ENCODE results near the gene MAP3K9. TPM values are rescaled to one million over a fixed set of nuclear protein-coding genes. Genes with fewer than 3 reads are reported as not detected.

Gene MAP3K9
- total and polyA plus RNA-seq, 2 experiments from 2014 or later: 4.4 to 9.2 TPM

DNA sequence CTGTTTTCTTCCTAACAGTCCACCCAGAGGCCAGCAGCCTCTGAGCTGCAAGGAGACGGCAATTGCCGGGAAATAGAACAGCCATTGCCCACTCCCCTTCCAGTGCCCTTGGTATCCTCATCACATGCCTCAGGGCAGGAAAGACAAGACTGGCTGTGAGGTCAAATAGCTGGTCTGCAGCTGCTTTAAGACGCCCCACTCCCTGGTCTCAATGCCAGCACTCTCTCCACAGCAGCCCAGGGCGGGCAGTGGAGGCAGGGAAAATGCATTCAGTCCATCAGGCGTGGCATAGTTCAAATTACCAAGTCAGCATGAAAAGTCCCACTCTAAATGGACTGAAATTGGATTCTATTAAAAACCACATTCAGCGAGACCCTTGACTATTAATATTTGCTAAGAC, 132.0 kb downstream of the MAP3K9 start:
- no peak overlapping the region for H3K27ac ChIP-seq
- no peaks in the 10 kb centered on the region for H3K9me3 ChIP-seq (ENCODE audit: low read depth)
- DNase-seq (ENCODE audit: low spot score): no peak
- H4K20me1 ChIP-seq (ENCODE audit: insufficient read depth, poor library complexity, severe bottlenecking): no peaks in the 10 kb centered on the region
- H3K9me2 ChIP-seq (replicated peaks; ENCODE audit: insufficient read depth): no peaks in the 10 kb centered on the region
- H3K79me2 ChIP-seq: no peaks in the 10 kb centered on the region
- H3K4me3 ChIP-seq: no peak overlapping the region
- no peaks in the 10 kb centered on the region for H3K36me3 ChIP-seq (replicated peaks; ENCODE audit: insufficient read depth, low read depth)
- TF ChIP-seq CTCF (IDR thresholded peaks at IDR 0.05; ENCODE audit: poor library complexity): no peak
- no peak for TF ChIP-seq EZH2phosphoT487 (IDR thresholded peaks at IDR 0.05; ENCODE audit: low read depth, severe bottlenecking, unreplicated experiment)
- TF ChIP-seq EZH2 (IDR thresholded peaks at IDR 0.05; ENCODE audit: borderline replicate concordance): no peak
- no peaks in the 10 kb centered on the region for H3K4me1 ChIP-seq (ENCODE audit: insufficient read depth)
- 93% methylated on average over 6 of the region's 6 CpGs for WGBS (ENCODE audit: low lambda C conversion rate, missing lambda C conversion rate)
- no peaks in the 10 kb centered on the region for H3K27me3 ChIP-seq
- H3K4me2 ChIP-seq: no peak overlapping the region
- no peak overlapping the region for H2AFZ ChIP-seq

Other genes with a start within 250 kb of the MAP3K9 start
- 44.3 and 61.7 TPM in 2 replicates for gene MED6, start 208.9 kb downstream of the MAP3K9 start, total RNA-seq
- gene MED6, start 208.9 kb downstream of the MAP3K9 start, polyA plus RNA-seq: 41.1 and 41.7 TPM in 2 replicates
- 2.9 and 3.6 TPM in 2 replicates for gene TTC9, start 167.6 kb downstream of the MAP3K9 start, total RNA-seq
- gene TTC9, start 167.6 kb downstream of the MAP3K9 start, polyA plus RNA-seq: 3.1 and 4.9 TPM in 2 replicates
- gene PCNX1, start 97.9 kb upstream of the MAP3K9 start, total RNA-seq: 43.7 and 64.2 TPM in 2 replicates
- 6.9 and 10.0 TPM in 2 replicates for gene PCNX1, start 97.9 kb upstream of the MAP3K9 start, polyA plus RNA-seq